HG03439 (cell line): ENCODE measurements around the gene DENND1B.
"Not testable (repeated sequence)": the region's sequence is repeated elsewhere in the genome, so short reads cannot be mapped to it uniquely, and the experiment has no call there.

Experiments used
- ATAC-seq: cut with Tn5 transposase; IDR thresholded peaks from one replicate; pipeline ENCODE4 v1.9.1; 2021; ENCODE audit warnings: mild to moderate bottlenecking, moderate library complexity; ENCODE audit not compliant: unreplicated experiment

The DENND1B gene

GRCh38 chr1:197637406-197637805 is 137.9 kb downstream of the DENND1B start:
- ATAC-seq = no peak

GRCh38 chr1:197633447-197634078 is 141.7 kb downstream of the DENND1B start:
- no peak for ATAC-seq

GRCh38 chr1:197632651-197633050 is 142.6 kb downstream of the DENND1B start:
- no peak for ATAC-seq

GRCh38 chr1:197632005-197632404 is 143.3 kb downstream of the DENND1B start:
- ATAC-seq = no peak

GRCh38 chr1:197622371-197622770 is 152.9 kb downstream of the DENND1B start:
- no peak for ATAC-seq

- ATAC-seq = no peak
Measured at GRCh38 chr1:197621761-197622160, 153.5 kb downstream of the DENND1B start.

- no peak for ATAC-seq
Measured at GRCh38 chr1:197620714-197621163, 154.5 kb downstream of the DENND1B start.

- no peak for ATAC-seq
Measured at GRCh38 chr1:197619008-197619640, 156.2 kb downstream of the DENND1B start.

GRCh38 chr1:197618061-197618460 is 157.2 kb downstream of the DENND1B start:
- ATAC-seq = no peak

GRCh38 chr1:197615693-197616011 is 159.6 kb downstream of the DENND1B start:
- no peak for ATAC-seq

GRCh38 chr1:197614916-197615692 is 160.2 kb downstream of the DENND1B start:
- peak; percentile 64 for ATAC-seq

- no peak for ATAC-seq
Measured at GRCh38 chr1:197606168-197606845, 169.0 kb downstream of the DENND1B start.

GRCh38 chr1:197604302-197604701 is 171.0 kb downstream of the DENND1B start:
- no peak for ATAC-seq

- no peak for ATAC-seq
Measured at GRCh38 chr1:197600751-197601150, 174.5 kb downstream of the DENND1B start.

GRCh38 chr1:197599789-197600188 is 175.5 kb downstream of the DENND1B start:
- no peak for ATAC-seq

GRCh38 chr1:197598935-197599334 is 176.3 kb downstream of the DENND1B start:
- ATAC-seq = no peak

- ATAC-seq = no peak
Measured at GRCh38 chr1:197595304-197595904, 179.9 kb downstream of the DENND1B start.

GRCh38 chr1:197590687-197591086 is 184.6 kb downstream of the DENND1B start:
- no peak for ATAC-seq

- ATAC-seq = no peak
Measured at GRCh38 chr1:197585809-197586208, 189.5 kb downstream of the DENND1B start.

GRCh38 chr1:197577580-197577979 is 197.7 kb downstream of the DENND1B start:
- ATAC-seq = no peak

GRCh38 chr1:197575531-197575930 is 199.7 kb downstream of the DENND1B start:
- not testable (repeated sequence) for ATAC-seq
